Measurements from ENCODE around the gene EFTUD2. TPM values are rescaled to one million over a fixed set of nuclear protein-coding genes. Genes with fewer than 3 reads are reported as not detected.

The EFTUD2 gene
- total and polyA plus RNA-seq, 2 of the 8 experiments (the other 6 are each of a cell fraction or from before 2014, with no cell fraction given) = 118 to 195 TPM

DNA sequence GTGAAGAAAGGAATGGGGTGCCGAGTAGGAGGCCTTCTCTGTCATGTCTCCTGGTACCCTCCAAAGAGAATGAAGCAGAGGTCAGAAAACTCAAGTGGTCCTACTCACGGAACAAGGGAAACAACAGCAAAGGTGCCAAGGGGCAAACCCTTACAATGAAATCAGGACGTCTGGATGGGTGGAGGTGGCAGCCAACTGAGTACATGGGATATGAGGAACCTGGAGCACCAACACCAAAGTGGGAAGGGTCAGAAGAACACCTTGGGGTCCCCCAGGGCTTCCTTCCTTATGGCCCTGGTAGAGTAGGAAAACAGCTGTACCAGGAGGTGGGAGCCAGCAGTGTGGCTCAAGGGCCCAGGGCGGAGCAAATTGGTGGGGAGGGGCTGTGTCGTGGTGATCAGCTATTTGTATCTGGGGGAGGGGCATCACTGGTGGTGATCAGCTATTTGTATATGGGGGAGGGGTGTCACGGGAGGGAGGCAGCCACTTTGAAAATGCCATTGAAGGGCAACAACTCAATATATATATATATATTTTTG is 50.9 kb downstream of the EFTUD2 start:
- no peak overlapping the region for H3K4me3 ChIP-seq (ENCODE audit: extremely low read depth in 1 of 4, insufficient read depth in 2 of 4, low read depth in 3 of 4, low read length in 4 of 4)
- no peak overlapping the region for H3K27ac ChIP-seq (ENCODE audit: low read depth, low read length)
- H4K20me1 ChIP-seq (replicated peaks in 1 of 2; ENCODE audit: control insufficient read depth in 1 of 2, insufficient read depth in 2 of 2, low read length in 2 of 2) = peaks cover 0 to 1% of the 10 kb centered on the region in 2 experiments
- H3K36me3 ChIP-seq (ENCODE audit: control insufficient read depth in 2 of 4, insufficient read depth in 4 of 4, low read length in 3 of 4) = peaks cover 9 to 31% (median 24%) of the 10 kb centered on the region in 4 experiments
- no peak overlapping the region for H3K4ac ChIP-seq (replicated peaks; ENCODE audit: insufficient read length, low read depth, low read length)
- no peak overlapping the region for H2BK15ac ChIP-seq (ENCODE audit: low read length)
- H2AK5ac ChIP-seq (ENCODE audit: low read depth, low read length) = no peak overlapping the region
- ChIA-PET CTCF (ENCODE audit: partially characterized antibody) (interaction anchor here (1.3 to 28.4 kb wide), 4 partner anchors 14 to 96 kb away, joined by 4 to 577 read pairs (median 74); no protein-coding TSS in a partner anchor), POLR2A (ENCODE audit: partially characterized antibody) (interaction anchor here (0.6 to 7.4 kb wide), 18 partner anchors 9 to 192 kb away, joined by 3 to 58 read pairs (median 5); partner anchors contain the start of genes EFTUD2 and GJC1)
- H2AFZ ChIP-seq (ENCODE audit: low read length) = no peak overlapping the region
- no peak overlapping the region for H3K9ac ChIP-seq (replicated peaks in 1 of 4; ENCODE audit: extremely low read depth in 1 of 4, low read depth in 3 of 4, low read length in 3 of 4)
- H2BK120ac ChIP-seq (replicated peaks; ENCODE audit: low read depth, low read length) = no peak overlapping the region
- no peak overlapping the region for H2BK5ac ChIP-seq (ENCODE audit: low read depth, low read length)
- no peak overlapping the region for H3K4me2 ChIP-seq (ENCODE audit: insufficient read depth in 1 of 2, low read depth in 2 of 2, low read length in 2 of 2)
- H4K8ac ChIP-seq (ENCODE audit: extremely low read depth, insufficient read depth, low read length) = no peak overlapping the region
- FAIRE-seq (no peak), DNase-seq (ENCODE audit: low read depth in 1 of 2, low spot score in 2 of 2) (no peak)
- H3K9me3 ChIP-seq (ENCODE audit: insufficient read depth in 2 of 2, low read depth in 1 of 2, low read length in 1 of 2) = no peaks in the 10 kb centered on the region
- H4K5ac ChIP-seq (ENCODE audit: insufficient read length, low read depth, low read length) = no peak overlapping the region
- H3K23me2 ChIP-seq (ENCODE audit: low read depth, low read length) = no peaks in the 10 kb centered on the region
- H3K23ac ChIP-seq (ENCODE audit: insufficient read length) = no peak overlapping the region
- no peak overlapping the region for H4K91ac ChIP-seq (replicated peaks; ENCODE audit: insufficient read length, low read length)
- H3K79me2 ChIP-seq (ENCODE audit: control insufficient read depth in 1 of 2, insufficient read depth in 2 of 2, low read length in 2 of 2) = no peaks in the 10 kb centered on the region
- H3K56ac ChIP-seq (replicated peaks; ENCODE audit: insufficient read length, low read depth, low read length) = no peak overlapping the region
- H3K79me1 ChIP-seq (ENCODE audit: low read depth, low read length) = no peaks in the 10 kb centered on the region
- H3K14ac ChIP-seq (ENCODE audit: insufficient read length) = no peak overlapping the region
- WGBS, 2 experiments (ENCODE audit: extremely low coverage in 1 of 2, insufficient coverage in 1 of 2, insufficient read length in 1 of 2, insufficient replicate concordance in 2 of 2, low coverage in 1 of 2, low lambda C conversion rate in 2 of 2, missing lambda C conversion rate in 1 of 2) = 82% methylated on average over 5 of the region's 6 CpGs; no CpG with 5 or more reads in 1 of the 2 experiments
- no peaks in the 10 kb centered on the region for H3K27me3 ChIP-seq (replicated peaks in 1 of 4; ENCODE audit: control insufficient read depth in 3 of 4, extremely low read depth in 1 of 4, insufficient read depth in 3 of 4, low read length in 3 of 4)
- H3K18ac ChIP-seq (ENCODE audit: extremely low read depth, low read length) = no peak overlapping the region
- H2BK12ac ChIP-seq (ENCODE audit: low read depth, low read length) = no peak overlapping the region
- peaks cover 6 to 14% (median 7%) of the 10 kb centered on the region in 4 experiments for H3K4me1 ChIP-seq (replicated peaks in 1 of 4; ENCODE audit: control insufficient read depth in 3 of 4, insufficient read depth in 4 of 4, low read length in 3 of 4)
- H2BK20ac ChIP-seq (ENCODE audit: low read length) = no peak overlapping the region
- TF ChIP-seq RBBP5 (IDR thresholded peaks at IDR 0.05; ENCODE audit: borderline replicate concordance, low read depth, low read length) (no peak), SIRT6 (IDR thresholded peaks at IDR 0.05; ENCODE audit: low read length) (no peak), CREB1 (IDR thresholded peaks at IDR 0.05) (no peak), EGR1 (IDR thresholded peaks at IDR 0.05; ENCODE audit: borderline replicate concordance, low read depth, low read length) (no peak), SIN3A (conservative IDR thresholded peaks at IDR 0.05 in 1 of 2, IDR thresholded peaks at IDR 0.05 in 1 of 2; ENCODE audit: low read depth in 1 of 2, low read length in 2 of 2) (no peak), YY1 (IDR thresholded peaks at IDR 0.05; ENCODE audit: low read depth, low read length) (no peak), KDM5A (IDR thresholded peaks at IDR 0.05; ENCODE audit: low read length) (no peak), CBX5 (IDR thresholded peaks at IDR 0.05; ENCODE audit: low read depth, low read length) (no peak), HDAC6 (IDR thresholded peaks at IDR 0.05; ENCODE audit: low read depth, low read length) (no peak)
- TF ChIP-seq, protein P1, sequence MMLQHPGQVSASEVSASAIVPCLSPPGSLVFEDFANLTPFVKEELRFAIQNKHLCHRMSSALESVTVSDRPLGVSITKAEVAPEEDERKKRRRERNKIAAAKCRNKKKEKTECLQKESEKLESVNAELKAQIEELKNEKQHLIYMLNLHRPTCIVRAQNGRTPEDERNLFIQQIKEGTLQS (IDR thresholded peaks at IDR 0.05; ENCODE audit: insufficient read depth, low read depth, low read length) = no peak
- TF ChIP-seq, protein P2, sequence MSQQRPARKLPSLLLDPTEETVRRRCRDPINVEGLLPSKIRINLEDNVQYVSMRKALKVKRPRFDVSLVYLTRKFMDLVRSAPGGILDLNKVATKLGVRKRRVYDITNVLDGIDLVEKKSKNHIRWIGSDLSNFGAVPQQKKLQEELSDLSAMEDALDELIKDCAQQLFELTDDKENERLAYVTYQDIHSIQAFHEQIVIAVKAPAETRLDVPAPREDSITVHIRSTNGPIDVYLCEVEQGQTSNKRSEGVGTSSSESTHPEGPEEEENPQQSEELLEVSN (IDR thresholded peaks at IDR 0.05) = no peak
- TF ChIP-seq, protein P3, sequence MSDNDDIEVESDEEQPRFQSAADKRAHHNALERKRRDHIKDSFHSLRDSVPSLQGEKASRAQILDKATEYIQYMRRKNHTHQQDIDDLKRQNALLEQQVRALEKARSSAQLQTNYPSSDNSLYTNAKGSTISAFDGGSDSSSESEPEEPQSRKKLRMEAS (IDR thresholded peaks at IDR 0.05) = no peak
